ENCODE measurements around the gene IRGC.

IRGC gene

DNA sequence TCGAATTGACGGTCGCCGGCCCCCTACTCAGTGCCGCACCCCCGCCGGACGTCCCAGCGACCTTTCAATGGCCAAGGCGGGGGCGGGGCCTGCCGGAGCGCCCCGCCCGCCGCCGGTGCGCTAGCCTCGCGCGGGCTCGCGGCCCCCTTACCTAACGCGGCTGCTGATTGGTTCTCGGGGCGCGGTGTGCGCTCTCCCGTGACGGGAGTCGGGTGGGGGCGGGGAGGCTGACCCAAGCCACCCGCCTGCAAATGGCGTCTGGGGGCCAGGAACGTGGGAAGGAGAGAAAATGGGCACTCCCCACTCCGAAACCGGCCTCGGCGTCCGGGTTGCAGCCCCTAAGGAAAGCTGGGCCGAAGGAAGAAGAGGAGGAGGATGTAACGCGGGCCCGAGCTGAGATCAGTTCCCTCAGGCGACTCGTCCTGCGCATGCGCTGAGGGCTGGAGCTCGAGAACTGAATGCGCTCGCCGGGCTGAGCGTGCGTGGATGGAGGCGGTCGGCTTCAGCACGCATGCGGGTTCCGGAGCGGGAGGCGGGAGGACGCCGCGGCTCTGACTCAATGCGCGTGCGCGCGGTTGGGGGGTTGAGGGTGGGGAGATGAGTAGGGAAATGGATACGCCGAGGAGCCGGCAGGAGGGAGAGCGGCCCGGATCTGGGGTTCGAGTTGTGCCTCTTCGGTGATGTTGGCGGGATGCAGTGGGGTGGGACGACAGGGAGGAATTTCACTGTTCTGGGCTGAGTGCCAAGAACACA lies 38.8 kb downstream of the IRGC start, which contains the start of gene SMG9:
Gene SMG9 (minus strand): TSS at position 460 of the 753 bp plus-strand sequence. CDS start 4,221 bp downstream, outside the sequence.
- H3K9me3 ChIP-seq (ENCODE audit: low read length), result no peaks in the 10 kb centered on the region
- TF ChIP-seq, protein P1, sequence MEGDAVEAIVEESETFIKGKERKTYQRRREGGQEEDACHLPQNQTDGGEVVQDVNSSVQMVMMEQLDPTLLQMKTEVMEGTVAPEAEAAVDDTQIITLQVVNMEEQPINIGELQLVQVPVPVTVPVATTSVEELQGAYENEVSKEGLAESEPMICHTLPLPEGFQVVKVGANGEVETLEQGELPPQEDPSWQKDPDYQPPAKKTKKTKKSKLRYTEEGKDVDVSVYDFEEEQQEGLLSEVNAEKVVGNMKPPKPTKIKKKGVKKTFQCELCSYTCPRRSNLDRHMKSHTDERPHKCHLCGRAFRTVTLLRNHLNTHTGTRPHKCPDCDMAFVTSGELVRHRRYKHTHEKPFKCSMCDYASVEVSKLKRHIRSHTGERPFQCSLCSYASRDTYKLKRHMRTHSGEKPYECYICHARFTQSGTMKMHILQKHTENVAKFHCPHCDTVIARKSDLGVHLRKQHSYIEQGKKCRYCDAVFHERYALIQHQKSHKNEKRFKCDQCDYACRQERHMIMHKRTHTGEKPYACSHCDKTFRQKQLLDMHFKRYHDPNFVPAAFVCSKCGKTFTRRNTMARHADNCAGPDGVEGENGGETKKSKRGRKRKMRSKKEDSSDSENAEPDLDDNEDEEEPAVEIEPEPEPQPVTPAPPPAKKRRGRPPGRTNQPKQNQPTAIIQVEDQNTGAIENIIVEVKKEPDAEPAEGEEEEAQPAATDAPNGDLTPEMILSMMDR (IDR thresholded peaks at IDR 0.05; ENCODE audit: low read length), result no peak
- peak within 1 kb of the TSS; percentile 99 for H3K9ac ChIP-seq (ENCODE audit: low read length)
- peak within 1 kb of the TSS; percentile 90 for H3K4me3 ChIP-seq (ENCODE audit: low read depth, low read length, poor library complexity, severe bottlenecking)
- H3K79me2 ChIP-seq (ENCODE audit: insufficient read depth, low read length), result no peaks in the 10 kb centered on the region
- peak within 1 kb of the TSS; percentile 96 for H3K27ac ChIP-seq (ENCODE audit: low read depth, low read length, poor library complexity, severe bottlenecking)
- no peak within 1 kb of the TSS for H2AFZ ChIP-seq (ENCODE audit: low read length)
- 0 out of 2 replicates have a peak, but pooled peaks cover 4% of the 10 kb centered on the region for H3F3A ChIP-seq (ENCODE audit: insufficient read depth, low read length)
- H3K9me2 ChIP-seq (ENCODE audit: low read depth, low read length), result no peaks in the 10 kb centered on the region
- peaks cover 27% of the 10 kb centered on the region; the same call in 1 of the 2 replicates for H3K36me3 ChIP-seq (ENCODE audit: insufficient read depth, low read length)
- H3K4me1 ChIP-seq (ENCODE audit: insufficient read depth, low read length, severe bottlenecking), result peaks cover 49% of the 10 kb centered on the region
- H3K4me2 ChIP-seq (ENCODE audit: low read length), result peak within 1 kb of the TSS; percentile 85
- no peaks in the 10 kb centered on the region for H4K20me1 ChIP-seq (ENCODE audit: insufficient read depth, low read length)
- H3K27me3 ChIP-seq (ENCODE audit: insufficient read depth, low read length), result no peaks in the 10 kb centered on the region

DNA sequence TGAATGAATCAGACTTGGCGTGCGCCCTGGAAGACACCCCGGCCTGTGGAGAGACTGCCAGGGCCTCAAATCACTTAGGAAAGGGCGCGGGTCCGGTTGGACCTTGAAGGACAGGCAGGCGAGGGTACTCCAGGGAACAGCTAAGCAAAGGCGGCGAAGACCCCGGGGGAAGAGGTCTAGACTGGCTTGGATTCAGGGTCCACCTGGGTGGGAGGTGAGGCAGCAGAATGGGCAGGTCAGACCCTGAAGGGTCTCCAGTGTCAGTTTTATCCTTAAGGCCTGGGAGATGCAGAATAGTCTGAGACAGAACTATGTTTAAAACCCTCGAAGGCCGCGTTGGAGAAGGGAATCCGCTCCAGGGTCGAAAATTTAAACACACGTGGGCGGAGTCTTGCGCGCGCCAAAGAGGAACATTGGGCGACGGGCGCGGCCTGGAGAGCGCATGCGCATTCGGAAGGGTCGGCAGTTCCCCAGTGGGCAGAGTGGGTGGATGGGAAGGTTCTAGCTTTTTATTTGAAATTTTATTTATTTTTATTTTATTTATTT lies 39.5 kb downstream of the IRGC start:
- Histone ChIP-seq H3K4me2 (ENCODE audit: low read length) (peak overlapping the region; percentile 85), H3K4me3 (ENCODE audit: low read depth, low read length, poor library complexity, severe bottlenecking) (peak overlapping the region; percentile 90), H3K9ac (ENCODE audit: low read length) (peak overlapping the region; percentile 99), H3K4me1 (ENCODE audit: insufficient read depth, low read length, severe bottlenecking) (peaks cover 52% of the 10 kb centered on the region), H2AFZ (ENCODE audit: low read length) (no peak overlapping the region), H3K9me2 (ENCODE audit: low read depth, low read length) (no peaks in the 10 kb centered on the region), H3K27me3 (ENCODE audit: insufficient read depth, low read length) (no peaks in the 10 kb centered on the region), H3K9me3 (ENCODE audit: low read length) (no peaks in the 10 kb centered on the region), H3F3A (ENCODE audit: insufficient read depth, low read length) (0 out of 2 replicates have a peak, but pooled peaks cover 4% of the 10 kb centered on the region), H3K36me3 (ENCODE audit: insufficient read depth, low read length) (peaks cover 21% of the 10 kb centered on the region; the same call in 1 of the 2 replicates), H3K27ac (ENCODE audit: low read depth, low read length, poor library complexity, severe bottlenecking) (peak overlapping the region; percentile 96), H3K79me2 (ENCODE audit: insufficient read depth, low read length) (no peaks in the 10 kb centered on the region), H4K20me1 (ENCODE audit: insufficient read depth, low read length) (no peaks in the 10 kb centered on the region)
- TF ChIP-seq, protein P1 (IDR thresholded peaks at IDR 0.05; ENCODE audit: low read length), result no peak
- no peak for TF ChIP-seq EZH2 (IDR thresholded peaks at IDR 0.05; ENCODE audit: borderline replicate concordance, low read length)

DNA sequence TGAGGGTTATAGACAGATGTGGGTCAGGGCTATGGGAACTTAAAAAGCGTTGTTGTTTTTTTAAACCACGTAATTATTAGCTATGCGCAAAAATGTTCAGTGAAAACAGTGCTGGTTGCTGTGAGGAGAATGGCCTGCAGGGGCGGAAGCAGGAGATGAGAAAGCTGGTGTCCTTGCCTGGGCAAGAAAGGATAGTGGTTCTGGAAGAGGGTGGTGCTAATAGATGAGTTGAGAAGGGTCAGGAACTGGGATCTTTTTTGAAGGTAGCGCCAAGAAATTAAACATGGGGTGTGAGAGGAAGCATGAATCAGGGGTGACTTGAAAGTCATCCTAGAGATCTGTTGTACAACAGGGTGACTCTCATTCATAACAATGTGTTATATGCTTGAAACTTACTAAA lies 43.6 kb downstream of the IRGC start:
- Histone ChIP-seq H3K9ac (ENCODE audit: low read length) (no peak overlapping the region; the same call in 1 of the 2 replicates), H3K27me3 (ENCODE audit: insufficient read depth, low read length) (no peaks in the 10 kb centered on the region), H3K27ac (ENCODE audit: low read depth, low read length, poor library complexity, severe bottlenecking) (peak overlapping the region; percentile 78), H4K20me1 (ENCODE audit: insufficient read depth, low read length) (no peaks in the 10 kb centered on the region), H3K4me3 (ENCODE audit: low read depth, low read length, poor library complexity, severe bottlenecking) (no peak overlapping the region), H3K9me2 (ENCODE audit: low read depth, low read length) (no peaks in the 10 kb centered on the region), H3K36me3 (ENCODE audit: insufficient read depth, low read length) (peaks cover 7% of the 10 kb centered on the region; the same call in 1 of the 2 replicates), H3K4me1 (ENCODE audit: insufficient read depth, low read length, severe bottlenecking) (peaks cover 38% of the 10 kb centered on the region), H3F3A (ENCODE audit: insufficient read depth, low read length) (0 out of 2 replicates have a peak, but pooled peaks cover 4% of the 10 kb centered on the region), H3K4me2 (ENCODE audit: low read length) (peak overlapping the region; percentile 15; the same call in 1 of the 2 replicates), H2AFZ (ENCODE audit: low read length) (no peak overlapping the region), H3K79me2 (ENCODE audit: insufficient read depth, low read length) (no peaks in the 10 kb centered on the region), H3K9me3 (ENCODE audit: low read length) (no peaks in the 10 kb centered on the region)
- TF ChIP-seq, protein P1 (IDR thresholded peaks at IDR 0.05; ENCODE audit: low read length), result peak; percentile 45
- TF ChIP-seq EZH2 (IDR thresholded peaks at IDR 0.05; ENCODE audit: borderline replicate concordance, low read length), result no peak

All from OCI-LY1 (cell line).